ENCODE measurements around the gene CUTA. TPM values are rescaled to one million over a fixed set of nuclear protein-coding genes. Genes with fewer than 3 reads are reported as not detected.

CUTA gene
- polyA plus RNA-seq, 1 donor from 2014 or later = 343 TPM

- H3K4me3 ChIP-seq (ENCODE audit: low read length) = no peak overlapping the region
- no peak overlapping the region for H3K27ac ChIP-seq (ENCODE audit: low read length)
- no peaks in the 10 kb centered on the region for H4K20me1 ChIP-seq (ENCODE audit: insufficient read depth)
- H2AFZ ChIP-seq (ENCODE audit: low read depth, low read length) = no peak overlapping the region
- no peak overlapping the region for H3K9ac ChIP-seq (ENCODE audit: low read length)
- H3K36me3 ChIP-seq (ENCODE audit: insufficient read depth, low read length) = no peaks in the 10 kb centered on the region
- no peaks in the 10 kb centered on the region for H3K9me2 ChIP-seq (ENCODE audit: insufficient read depth, low read length)
- H3K4me2 ChIP-seq (ENCODE audit: low read length) = no peak overlapping the region
- H3F3A ChIP-seq (ENCODE audit: insufficient read depth, low read length, poor library complexity, severe bottlenecking) = no peaks in the 10 kb centered on the region
- no peaks in the 10 kb centered on the region for H3K27me3 ChIP-seq (ENCODE audit: insufficient read depth, low read depth, low read length)
- no peak for TF ChIP-seq SMC3 (conservative IDR thresholded peaks at IDR 0.05; ENCODE audit: poor library complexity)
- TF ChIP-seq EZH2 (IDR thresholded peaks at IDR 0.05; ENCODE audit: borderline replicate concordance, insufficient read depth, low read length, poor library complexity, severe bottlenecking) = no peak
- H3K79me2 ChIP-seq (replicated peaks; ENCODE audit: insufficient read depth, low read length) = peaks cover 29% of the 10 kb centered on the region
- no peaks in the 10 kb centered on the region for H3K9me3 ChIP-seq (ENCODE audit: low read length)
Observed at GRCh38 chr6:33390173-33390572, 27.7 kb downstream of the CUTA start.

- H4K20me1 ChIP-seq (ENCODE audit: insufficient read depth) = no peaks in the 10 kb centered on the region
- no peaks in the 10 kb centered on the region for H3F3A ChIP-seq (ENCODE audit: insufficient read depth, low read length, poor library complexity, severe bottlenecking)
- no peak overlapping the region for H3K4me2 ChIP-seq (ENCODE audit: low read length)
- H3K79me2 ChIP-seq (replicated peaks; ENCODE audit: insufficient read depth, low read length) = no peaks in the 10 kb centered on the region
- TF ChIP-seq REST (IDR thresholded peaks at IDR 0.05; ENCODE audit: borderline replicate concordance) (no peak), CTCF (IDR thresholded peaks at IDR 0.05; ENCODE audit: poor library complexity, severe bottlenecking) (peak; percentile 46)
- H3K27me3 ChIP-seq (ENCODE audit: insufficient read depth, low read depth, low read length) = no peaks in the 10 kb centered on the region
- H3K9ac ChIP-seq (ENCODE audit: low read length) = no peak overlapping the region
- H3K4me3 ChIP-seq (ENCODE audit: low read length) = no peak overlapping the region
- no peaks in the 10 kb centered on the region for H3K9me3 ChIP-seq (ENCODE audit: low read length)
- no peaks in the 10 kb centered on the region for H3K36me3 ChIP-seq (ENCODE audit: insufficient read depth, low read length)
- no peak overlapping the region for H3K27ac ChIP-seq (ENCODE audit: low read length)
- H3K9me2 ChIP-seq (ENCODE audit: insufficient read depth, low read length) = no peaks in the 10 kb centered on the region
- no peak overlapping the region for H2AFZ ChIP-seq (ENCODE audit: low read depth, low read length)
Observed at GRCh38 chr6:33384581-33385020, 33.3 kb downstream of the CUTA start.

GRCh38 chr6:33383427-33384185 lies 34.3 kb downstream of the CUTA start:
- Histone ChIP-seq H3K9me3 (ENCODE audit: low read length) (no peaks in the 10 kb centered on the region), H3K4me3 (ENCODE audit: low read length) (no peak overlapping the region), H3K79me2 (replicated peaks; ENCODE audit: insufficient read depth, low read length) (no peaks in the 10 kb centered on the region), H3K9ac (ENCODE audit: low read length) (no peak overlapping the region), H3K27me3 (ENCODE audit: insufficient read depth, low read depth, low read length) (no peaks in the 10 kb centered on the region), H3F3A (ENCODE audit: insufficient read depth, low read length, poor library complexity, severe bottlenecking) (no peaks in the 10 kb centered on the region), H4K20me1 (ENCODE audit: insufficient read depth) (no peaks in the 10 kb centered on the region), H3K9me2 (ENCODE audit: insufficient read depth, low read length) (no peaks in the 10 kb centered on the region), H3K4me2 (ENCODE audit: low read length) (no peak overlapping the region), H2AFZ (ENCODE audit: low read depth, low read length) (no peak overlapping the region), H3K27ac (ENCODE audit: low read length) (no peak overlapping the region), H3K36me3 (ENCODE audit: insufficient read depth, low read length) (no peaks in the 10 kb centered on the region)
- TF ChIP-seq MXI1 (conservative IDR thresholded peaks at IDR 0.05; ENCODE audit: poor library complexity, severe bottlenecking) (no peak), EP300 (conservative IDR thresholded peaks at IDR 0.05; ENCODE audit: poor library complexity, severe bottlenecking) (no peak), POLR2AphosphoS5 (IDR thresholded peaks at IDR 0.05) (no peak), REST (IDR thresholded peaks at IDR 0.05; ENCODE audit: borderline replicate concordance) (no peak), CTCF (IDR thresholded peaks at IDR 0.05; ENCODE audit: poor library complexity, severe bottlenecking) (no peak), EZH2 (IDR thresholded peaks at IDR 0.05; ENCODE audit: borderline replicate concordance, insufficient read depth, low read length, poor library complexity, severe bottlenecking) (no peak), TAF1 (IDR thresholded peaks at IDR 0.05; ENCODE audit: low read depth) (no peak), SMC3 (conservative IDR thresholded peaks at IDR 0.05; ENCODE audit: poor library complexity) (no peak), RAD21 (conservative IDR thresholded peaks at IDR 0.05) (no peak)
